ENCODE measurements around the gene ARPC1A.

DNA sequence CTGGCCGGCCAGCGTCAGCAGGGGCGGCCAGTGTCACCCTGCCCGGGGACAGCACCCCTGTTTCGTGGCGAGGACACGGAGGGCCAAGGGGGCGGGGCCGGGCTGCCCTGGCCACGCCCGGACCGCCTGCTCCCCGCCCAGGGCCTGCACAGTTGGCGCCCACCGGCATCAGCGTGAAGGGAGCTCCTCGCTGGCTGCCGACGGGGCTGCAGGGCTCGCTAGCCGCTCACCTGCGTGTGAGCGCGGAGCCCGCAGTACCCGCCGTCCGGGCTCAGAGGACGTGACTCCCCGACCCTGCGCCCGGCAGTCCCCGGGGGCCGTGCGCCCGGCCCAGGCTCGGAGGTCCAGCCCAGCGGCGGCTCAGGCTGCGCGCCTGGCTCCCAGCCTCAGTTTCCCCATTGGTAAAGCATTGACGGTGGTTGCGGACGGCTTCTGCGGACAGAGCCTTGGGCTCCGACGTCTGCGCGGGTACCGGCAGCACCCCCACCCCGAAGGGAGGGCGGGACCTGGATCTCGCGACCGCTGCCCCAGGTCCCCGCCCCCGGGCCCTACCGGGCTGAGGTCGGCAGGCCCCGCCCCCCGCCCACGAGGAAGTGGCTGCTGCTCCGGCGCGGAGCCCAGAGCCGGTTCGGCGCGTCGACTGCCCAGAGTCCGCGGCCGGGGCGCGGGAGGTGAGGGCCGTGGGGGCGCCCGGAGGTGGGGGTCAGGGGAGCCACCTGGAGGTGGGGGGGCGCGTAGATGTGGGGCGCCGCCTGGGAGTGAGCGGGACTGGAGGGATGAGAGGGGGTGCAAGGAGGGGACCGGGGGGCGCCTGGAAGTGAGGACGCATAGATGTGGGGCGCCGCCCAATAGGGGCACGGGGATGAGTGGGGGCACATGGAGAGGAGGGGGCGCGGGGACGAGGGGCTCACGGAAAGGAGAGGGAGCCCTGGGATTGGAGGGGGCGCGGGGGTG lies 48.7 kb downstream of the ARPC1A start, which contains the start of gene ARPC1B:
- TF ChIP-seq RAD21 (conservative IDR thresholded peaks at IDR 0.05): no peak
- TF ChIP-seq EZH2 (IDR thresholded peaks at IDR 0.05; ENCODE audit: borderline replicate concordance, insufficient read depth, low read length, poor library complexity, severe bottlenecking): no peak
- TF ChIP-seq, protein P1, sequence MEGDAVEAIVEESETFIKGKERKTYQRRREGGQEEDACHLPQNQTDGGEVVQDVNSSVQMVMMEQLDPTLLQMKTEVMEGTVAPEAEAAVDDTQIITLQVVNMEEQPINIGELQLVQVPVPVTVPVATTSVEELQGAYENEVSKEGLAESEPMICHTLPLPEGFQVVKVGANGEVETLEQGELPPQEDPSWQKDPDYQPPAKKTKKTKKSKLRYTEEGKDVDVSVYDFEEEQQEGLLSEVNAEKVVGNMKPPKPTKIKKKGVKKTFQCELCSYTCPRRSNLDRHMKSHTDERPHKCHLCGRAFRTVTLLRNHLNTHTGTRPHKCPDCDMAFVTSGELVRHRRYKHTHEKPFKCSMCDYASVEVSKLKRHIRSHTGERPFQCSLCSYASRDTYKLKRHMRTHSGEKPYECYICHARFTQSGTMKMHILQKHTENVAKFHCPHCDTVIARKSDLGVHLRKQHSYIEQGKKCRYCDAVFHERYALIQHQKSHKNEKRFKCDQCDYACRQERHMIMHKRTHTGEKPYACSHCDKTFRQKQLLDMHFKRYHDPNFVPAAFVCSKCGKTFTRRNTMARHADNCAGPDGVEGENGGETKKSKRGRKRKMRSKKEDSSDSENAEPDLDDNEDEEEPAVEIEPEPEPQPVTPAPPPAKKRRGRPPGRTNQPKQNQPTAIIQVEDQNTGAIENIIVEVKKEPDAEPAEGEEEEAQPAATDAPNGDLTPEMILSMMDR (IDR thresholded peaks at IDR 0.05; ENCODE audit: poor library complexity, severe bottlenecking): no peak
- TF ChIP-seq EP300 (conservative IDR thresholded peaks at IDR 0.05; ENCODE audit: poor library complexity, severe bottlenecking): no peak

Data from neural cell (in vitro differentiated cells).